Endodermal cell (in vitro differentiated cells): ENCODE results near the gene C1R. TPM values are rescaled to one million over a fixed set of nuclear protein-coding genes. Genes with fewer than 3 reads are reported as not detected.
"Not testable (repeated sequence)": the region's sequence is repeated elsewhere in the genome, so short reads cannot be mapped to it uniquely, and the experiment has no call there.

Source experiments
- DNase-seq: peaks from one replicate; pipeline ENCODE4 v3.0.0-alpha.2; 2017
- H3K27ac ChIP-seq: 2 replicates; pipeline ENCODE4 v1.5.1; 2013; ENCODE audit warnings: mild to moderate bottlenecking, low read depth, low read length, moderate library complexity
- H3K27me3 ChIP-seq: 2 replicates; pipeline ENCODE4 v1.6.1; 2013; ENCODE audit warnings: mild to moderate bottlenecking, low read length, moderate library complexity; ENCODE audit not compliant: insufficient read depth, control insufficient read depth, poor library complexity, severe bottlenecking
- H3K36me3 ChIP-seq: 2 replicates; pipeline ENCODE4 v1.7.0; 2013; ENCODE audit warnings: mild to moderate bottlenecking, low read length, moderate library complexity; ENCODE audit not compliant: control insufficient read depth, insufficient read depth
- H3K4me1 ChIP-seq: one replicate; pipeline ENCODE4 v1.7.0; 2013; ENCODE audit warnings: low read length; ENCODE audit not compliant: control insufficient read depth, insufficient read depth
- H3K4me3 ChIP-seq: 2 replicates; pipeline ENCODE4 v1.5.1; 2013; ENCODE audit warnings: mild to moderate bottlenecking, low read length, moderate library complexity
- H3K9ac ChIP-seq: 2 replicates; pipeline ENCODE4 v1.6.1; 2013; ENCODE audit warnings: mild to moderate bottlenecking, low read length, moderate library complexity; ENCODE audit not compliant: poor library complexity, severe bottlenecking; ENCODE audit errors: extremely low read depth
- H3K9me3 ChIP-seq: 2 replicates; pipeline ENCODE4 v1.6.1; 2013; ENCODE audit warnings: mild to moderate bottlenecking, low read length, moderate library complexity; ENCODE audit not compliant: control insufficient read depth
- H3K27ac Mint-ChIP-seq: 2 replicates; pipeline ENCODE4 v1.8.0; 2020; ENCODE audit warnings: mixed read lengths
- H3K27me3 Mint-ChIP-seq: 2 replicates; pipeline ENCODE4 v1.8.0; 2021; ENCODE audit warnings: mild to moderate bottlenecking, mixed read lengths; ENCODE audit not compliant: insufficient read depth
- H3K36me3 Mint-ChIP-seq: 2 replicates; pipeline ENCODE4 v1.8.0; 2020; ENCODE audit warnings: low read depth, mixed read lengths
- H3K4me1 Mint-ChIP-seq: 2 replicates; pipeline ENCODE4 v1.8.0; 2020; ENCODE audit warnings: mixed read lengths
- H3K4me3 Mint-ChIP-seq: 2 replicates; pipeline ENCODE4 v1.8.0; 2020; ENCODE audit warnings: mild to moderate bottlenecking, moderate library complexity, mixed read lengths
- H3K9me3 Mint-ChIP-seq: 2 replicates; pipeline ENCODE4 v1.8.0; 2020; ENCODE audit warnings: mild to moderate bottlenecking, mixed read lengths
- WGBS, 2 experiments: methylation state at CpG; one replicate each; pipeline versions ENCODE4 v1.1.5 to v1.1.7; 2013; ENCODE audit warnings: missing lambda C conversion rate in 2 of 2, mixed read lengths in 1 of 2; ENCODE audit not compliant: insufficient coverage in 1 of 2, insufficient read length in 1 of 2; 5-methylcytosine and 5-hydroxymethylcytosine counted together
- total RNA-seq, 2 donors: library from RNA; stranded (reverse); fragmentation: NEBNext Ultra II Directional in 1 of 2; extraction: Animal tissue kit (Norgen Biotek cat#: 25700) in 1 of 2; gene quantifications; 2 replicates in 1 of 2; 3 replicates in 1 of 2; pipeline ENCODE4 v1.2.1, GENCODE V29; 2021
- TF ChIP-seq, protein P1 (sequence below): fragments of 200-600 bp; sonication (generic); conservative IDR thresholded peaks from 2 replicates; pipeline ENCODE4 v1.5.0; 2021; ENCODE audit warnings: antibody characterized with exemption, mild to moderate bottlenecking

C1R gene
- total RNA-seq, 2 donors from 2014 or later = 3.9 TPM

- Histone ChIP-seq H3K4me3 (no peak overlapping the region), H3K9ac (no peak overlapping the region), H3K27me3 (peaks cover 11% of the 10 kb centered on the region), H3K27ac (no peak overlapping the region), H3K36me3 (no peaks in the 10 kb centered on the region), H3K9me3 (no peaks in the 10 kb centered on the region), H3K4me1 (no peaks in the 10 kb centered on the region)
- no peak overlapping the region for H3K27ac Mint-ChIP-seq
- TF ChIP-seq, protein P1, sequence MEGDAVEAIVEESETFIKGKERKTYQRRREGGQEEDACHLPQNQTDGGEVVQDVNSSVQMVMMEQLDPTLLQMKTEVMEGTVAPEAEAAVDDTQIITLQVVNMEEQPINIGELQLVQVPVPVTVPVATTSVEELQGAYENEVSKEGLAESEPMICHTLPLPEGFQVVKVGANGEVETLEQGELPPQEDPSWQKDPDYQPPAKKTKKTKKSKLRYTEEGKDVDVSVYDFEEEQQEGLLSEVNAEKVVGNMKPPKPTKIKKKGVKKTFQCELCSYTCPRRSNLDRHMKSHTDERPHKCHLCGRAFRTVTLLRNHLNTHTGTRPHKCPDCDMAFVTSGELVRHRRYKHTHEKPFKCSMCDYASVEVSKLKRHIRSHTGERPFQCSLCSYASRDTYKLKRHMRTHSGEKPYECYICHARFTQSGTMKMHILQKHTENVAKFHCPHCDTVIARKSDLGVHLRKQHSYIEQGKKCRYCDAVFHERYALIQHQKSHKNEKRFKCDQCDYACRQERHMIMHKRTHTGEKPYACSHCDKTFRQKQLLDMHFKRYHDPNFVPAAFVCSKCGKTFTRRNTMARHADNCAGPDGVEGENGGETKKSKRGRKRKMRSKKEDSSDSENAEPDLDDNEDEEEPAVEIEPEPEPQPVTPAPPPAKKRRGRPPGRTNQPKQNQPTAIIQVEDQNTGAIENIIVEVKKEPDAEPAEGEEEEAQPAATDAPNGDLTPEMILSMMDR = no peak
- no peak for DNase-seq
- H3K4me3 Mint-ChIP-seq = no peak overlapping the region
- H3K4me1 Mint-ChIP-seq = no peaks in the 10 kb centered on the region
- WGBS, 2 experiments = 89 to 100% methylated on average over 1 to 3 of the region's 4 CpGs
- peaks cover 3% of the 10 kb centered on the region for H3K9me3 Mint-ChIP-seq
- H3K27me3 Mint-ChIP-seq = peaks cover 15% of the 10 kb centered on the region
- no peaks in the 10 kb centered on the region for H3K36me3 Mint-ChIP-seq
These were observed 37.3 kb downstream of the C1R start for GRCh38 chr12:7054925-7055324.

- peaks cover 11% of the 10 kb centered on the region for H3K27me3 ChIP-seq
- H3K27ac ChIP-seq, H3K27ac Mint-ChIP-seq, H3K36me3 ChIP-seq, DNase-seq, H3K9me3 ChIP-seq, H3K4me1 Mint-ChIP-seq, H3K36me3 Mint-ChIP-seq, H3K9me3 Mint-ChIP-seq, H3K4me1 ChIP-seq, H3K4me3 Mint-ChIP-seq, H3K9ac ChIP-seq, H3K4me3 ChIP-seq: not testable (repeated sequence)
- 80 to 87% methylated on average over 1 to 3 of the region's 3 CpGs for WGBS, 2 experiments
- H3K27me3 Mint-ChIP-seq = peaks cover 11% of the 10 kb centered on the region
These were observed 42.3 kb downstream of the C1R start for GRCh38 chr12:7049973-7050372.

DNA sequence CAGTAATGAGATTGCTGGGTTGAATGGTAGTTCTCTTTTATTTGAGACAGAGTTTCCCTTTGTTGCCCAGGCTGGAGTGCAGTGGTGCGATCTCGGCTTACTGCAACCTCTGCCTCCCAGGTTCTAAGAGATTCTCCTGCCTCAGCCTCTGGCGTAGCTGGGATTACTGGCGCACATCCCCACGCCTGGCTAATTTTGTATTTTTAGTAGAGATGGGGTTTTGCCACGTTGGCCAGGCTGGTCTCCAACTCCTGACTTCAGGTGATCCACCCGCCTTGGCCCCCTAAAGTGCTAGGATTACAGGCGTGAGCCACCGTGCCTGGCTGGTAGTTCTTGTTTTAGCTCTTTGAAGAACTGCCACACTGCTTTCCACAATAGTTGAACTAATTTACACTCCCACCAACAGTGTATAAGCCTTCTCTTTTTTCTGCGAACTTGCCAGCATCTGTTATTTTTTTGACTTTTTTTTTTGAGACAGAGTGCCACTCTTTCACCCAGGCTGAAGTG, 42.7 kb downstream of the C1R start:
- peaks cover 11% of the 10 kb centered on the region for H3K27me3 Mint-ChIP-seq
- not testable (repeated sequence) for H3K27ac ChIP-seq, H3K36me3 Mint-ChIP-seq, H3K9me3 Mint-ChIP-seq, H3K4me3 Mint-ChIP-seq, H3K9me3 ChIP-seq, H3K4me1 ChIP-seq, H3K4me1 Mint-ChIP-seq, H3K4me3 ChIP-seq, DNase-seq, H3K27ac Mint-ChIP-seq, H3K9ac ChIP-seq, H3K36me3 ChIP-seq
- 86% methylated on average over 7 to 10 of the region's 10 CpGs for WGBS, 2 experiments
- peaks cover 11% of the 10 kb centered on the region for H3K27me3 ChIP-seq

DNA sequence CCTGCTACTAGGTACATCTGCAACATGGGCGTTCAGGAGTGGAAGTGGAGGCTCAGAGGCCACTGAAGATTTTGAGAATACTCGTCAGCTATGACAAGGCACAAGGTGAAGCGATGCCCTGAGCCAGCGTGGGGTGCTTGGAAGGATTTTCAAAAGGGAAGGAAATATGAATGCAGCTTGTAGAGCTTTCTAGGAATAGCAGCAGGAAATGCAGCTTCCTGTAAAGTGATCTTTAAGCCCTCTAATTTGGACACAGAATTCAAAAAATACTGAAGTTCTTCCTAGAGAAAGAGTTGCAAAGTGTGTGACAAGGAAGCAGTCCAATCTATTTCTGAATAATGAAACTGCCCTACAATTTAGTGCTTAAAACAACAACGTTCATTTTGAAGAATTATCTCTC, 44.9 kb downstream of the C1R start:
- no peak overlapping the region for H3K4me3 Mint-ChIP-seq
- Histone ChIP-seq H3K36me3 (no peaks in the 10 kb centered on the region), H3K4me3 (no peak overlapping the region), H3K9ac (no peak overlapping the region), H3K4me1 (no peaks in the 10 kb centered on the region), H3K9me3 (no peaks in the 10 kb centered on the region), H3K27me3 (peaks cover 5% of the 10 kb centered on the region), H3K27ac (no peak overlapping the region)
- H3K27me3 Mint-ChIP-seq = peaks cover 7% of the 10 kb centered on the region
- no peaks in the 10 kb centered on the region for H3K4me1 Mint-ChIP-seq
- H3K36me3 Mint-ChIP-seq = no peaks in the 10 kb centered on the region
- DNase-seq = no peak
- WGBS, 2 experiments = 84 to 93% methylated on average over 5 of the region's 5 CpGs
- H3K27ac Mint-ChIP-seq = no peak overlapping the region
- H3K9me3 Mint-ChIP-seq = peaks cover 3% of the 10 kb centered on the region
- TF ChIP-seq, protein P1 = no peak
